ENCODE data around the gene CATSPER3.
"Not testable (repeated sequence)": the region's sequence is repeated elsewhere in the genome, so short reads cannot be mapped to it uniquely, and the experiment has no call there.

CATSPER3 gene

GRCh38 chr5:134975078-134975715 lies 7.5 kb downstream of the CATSPER3 start:
- DNase-seq, result no peak

GRCh38 chr5:134975843-134976242 lies 8.1 kb downstream of the CATSPER3 start:
- DNase-seq, result no peak

- no peak for DNase-seq
Measured at GRCh38 chr5:134976841-134977240, 9.1 kb downstream of the CATSPER3 start.

- DNase-seq, result no peak
Measured at GRCh38 chr5:134979416-134979815, 11.7 kb downstream of the CATSPER3 start.

GRCh38 chr5:134982230-134982629 lies 14.5 kb downstream of the CATSPER3 start:
- no peak for DNase-seq

GRCh38 chr5:134989266-134989830 lies 21.6 kb downstream of the CATSPER3 start:
- no peak for DNase-seq

- DNase-seq, result not testable (repeated sequence)
Measured at GRCh38 chr5:134990183-134990582, 22.5 kb downstream of the CATSPER3 start.

GRCh38 chr5:134992148-134992547 lies 24.4 kb downstream of the CATSPER3 start:
- no peak for DNase-seq

- no peak for DNase-seq
Measured at GRCh38 chr5:134993161-134993560, 25.5 kb downstream of the CATSPER3 start.

GRCh38 chr5:134994560-134995156 lies 27.0 kb downstream of the CATSPER3 start:
- DNase-seq, result no peak

GRCh38 chr5:134995850-134996402 lies 28.2 kb downstream of the CATSPER3 start:
- no peak for DNase-seq

- no peak for DNase-seq
Measured at GRCh38 chr5:134997015-134997414, 29.3 kb downstream of the CATSPER3 start.

- not testable (repeated sequence) for DNase-seq
Measured at GRCh38 chr5:134998068-134998467, 30.4 kb downstream of the CATSPER3 start.

GRCh38 chr5:135004376-135004775 lies 36.7 kb downstream of the CATSPER3 start:
- no peak for DNase-seq

GRCh38 chr5:135005076-135005475 lies 37.4 kb downstream of the CATSPER3 start:
- no peak for DNase-seq

- DNase-seq, result no peak
Measured at GRCh38 chr5:135007305-135007704, 39.6 kb downstream of the CATSPER3 start.

- no peak for DNase-seq
Measured at GRCh38 chr5:135007749-135008363, 40.1 kb downstream of the CATSPER3 start.

- no peak for DNase-seq
Measured at GRCh38 chr5:135008556-135008955, 40.8 kb downstream of the CATSPER3 start.

GRCh38 chr5:135008981-135009735 lies 41.5 kb downstream of the CATSPER3 start:
- DNase-seq, result no peak

GRCh38 chr5:135009736-135010501 lies 42.2 kb downstream of the CATSPER3 start:
- DNase-seq, result no peak

GRCh38 chr5:135010502-135011354 lies 43.0 kb downstream of the CATSPER3 start:
- DNase-seq, result no peak

All from right forelimb (tissue), 1 donor.